Left ventricle myocardium inferior (tissue), 1 donor: ENCODE results near the gene RIN3. TPM values are rescaled to one million over a fixed set of nuclear protein-coding genes. Genes with fewer than 3 reads are reported as not detected.

ENCODE experiments used
- DNase-seq: peaks from one replicate; pipeline ENCODE4 v3.0.0-alpha.2; 2020
- H3K27ac ChIP-seq: fragments of 200-600 bp; replicated peaks from 2 replicates; pipeline ENCODE4 v1.8.0; 2021
- H3K27me3 ChIP-seq: fragments of 200-600 bp; 2 replicates; pipeline ENCODE4 v1.8.0; 2021; ENCODE audit warnings: low read depth
- H3K36me3 ChIP-seq: fragments of 200-600 bp; 2 replicates; pipeline ENCODE4 v1.8.0; 2021
- H3K4me1 ChIP-seq: fragments of 200-600 bp; 2 replicates; pipeline ENCODE4 v1.8.0; 2021
- H3K4me3 ChIP-seq: fragments of 200-600 bp; 2 replicates; pipeline ENCODE4 v1.8.0; 2021; ENCODE audit warnings: mild to moderate bottlenecking, moderate library complexity
- H3K9me3 ChIP-seq: fragments of 200-600 bp; replicated peaks from 2 replicates; pipeline ENCODE4 v1.8.0; 2021
- intact Hi-C: fragments of 100-400 bp; cut with micrococcal nuclease; formaldehyde crosslinking; loops from one replicate; pipeline ENCODE4 v1.11.0; 2022
- total RNA-seq: library from RNA; stranded (reverse); fragmentation: NEBNext Ultra II Directional; extraction: Animal tissue kit (Norgen Biotek cat#: 25700); gene quantifications from one replicate; pipeline ENCODE4 v1.2.1, GENCODE V29; 2021
- TF ChIP-seq, protein P1 (sequence below): fragments of 200-600 bp; IDR thresholded peaks from 2 replicates; pipeline ENCODE4 v1.8.0; 2021; ENCODE audit warnings: antibody characterized with exemption, mild to moderate bottlenecking, borderline replicate concordance
- donor health status: DM: no; HTN: yes; CAD: no; lungs with severe emphysema.

Gene RIN3
- total RNA-seq, 1 donor from 2014 or later = 13.8 TPM

DNA sequence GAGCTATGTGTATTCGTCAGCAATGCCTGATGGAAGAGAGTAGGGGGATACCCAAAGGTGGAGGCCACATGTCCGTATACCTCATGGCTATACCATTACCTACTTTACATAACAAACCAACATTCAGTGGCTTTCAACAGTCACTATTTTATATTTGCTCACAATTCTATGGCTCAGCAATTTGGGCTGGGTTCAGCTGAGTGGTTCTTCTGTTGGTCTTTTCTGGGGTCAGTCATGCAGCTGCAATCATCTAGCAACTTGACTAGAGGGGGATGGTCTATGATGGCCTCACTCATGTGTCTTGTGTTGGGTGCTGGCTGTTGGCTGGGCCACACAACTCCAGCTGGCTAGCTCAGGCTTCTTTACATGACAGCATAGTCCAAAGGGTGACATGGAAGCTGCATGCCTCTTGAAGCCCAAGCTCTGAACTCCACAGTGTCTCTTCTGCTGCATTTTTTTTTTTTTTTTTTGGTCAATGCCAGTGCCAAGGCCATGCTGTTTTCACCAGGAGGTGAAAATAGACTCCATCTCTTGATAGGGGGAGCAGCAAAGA lies 53.7 kb downstream of the RIN3 start:
- TF ChIP-seq, protein P1, sequence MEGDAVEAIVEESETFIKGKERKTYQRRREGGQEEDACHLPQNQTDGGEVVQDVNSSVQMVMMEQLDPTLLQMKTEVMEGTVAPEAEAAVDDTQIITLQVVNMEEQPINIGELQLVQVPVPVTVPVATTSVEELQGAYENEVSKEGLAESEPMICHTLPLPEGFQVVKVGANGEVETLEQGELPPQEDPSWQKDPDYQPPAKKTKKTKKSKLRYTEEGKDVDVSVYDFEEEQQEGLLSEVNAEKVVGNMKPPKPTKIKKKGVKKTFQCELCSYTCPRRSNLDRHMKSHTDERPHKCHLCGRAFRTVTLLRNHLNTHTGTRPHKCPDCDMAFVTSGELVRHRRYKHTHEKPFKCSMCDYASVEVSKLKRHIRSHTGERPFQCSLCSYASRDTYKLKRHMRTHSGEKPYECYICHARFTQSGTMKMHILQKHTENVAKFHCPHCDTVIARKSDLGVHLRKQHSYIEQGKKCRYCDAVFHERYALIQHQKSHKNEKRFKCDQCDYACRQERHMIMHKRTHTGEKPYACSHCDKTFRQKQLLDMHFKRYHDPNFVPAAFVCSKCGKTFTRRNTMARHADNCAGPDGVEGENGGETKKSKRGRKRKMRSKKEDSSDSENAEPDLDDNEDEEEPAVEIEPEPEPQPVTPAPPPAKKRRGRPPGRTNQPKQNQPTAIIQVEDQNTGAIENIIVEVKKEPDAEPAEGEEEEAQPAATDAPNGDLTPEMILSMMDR = no peak
- H3K27me3 ChIP-seq = no peaks in the 10 kb centered on the region
- H3K36me3 ChIP-seq = peaks cover 21% of the 10 kb centered on the region
- peaks cover 18% of the 10 kb centered on the region for H3K9me3 ChIP-seq
- intact Hi-C loops = no loop called here
- H3K27ac ChIP-seq = no peak overlapping the region
- no peak for DNase-seq
- peaks cover 44% of the 10 kb centered on the region for H3K4me1 ChIP-seq
- H3K4me3 ChIP-seq = no peak overlapping the region

DNA sequence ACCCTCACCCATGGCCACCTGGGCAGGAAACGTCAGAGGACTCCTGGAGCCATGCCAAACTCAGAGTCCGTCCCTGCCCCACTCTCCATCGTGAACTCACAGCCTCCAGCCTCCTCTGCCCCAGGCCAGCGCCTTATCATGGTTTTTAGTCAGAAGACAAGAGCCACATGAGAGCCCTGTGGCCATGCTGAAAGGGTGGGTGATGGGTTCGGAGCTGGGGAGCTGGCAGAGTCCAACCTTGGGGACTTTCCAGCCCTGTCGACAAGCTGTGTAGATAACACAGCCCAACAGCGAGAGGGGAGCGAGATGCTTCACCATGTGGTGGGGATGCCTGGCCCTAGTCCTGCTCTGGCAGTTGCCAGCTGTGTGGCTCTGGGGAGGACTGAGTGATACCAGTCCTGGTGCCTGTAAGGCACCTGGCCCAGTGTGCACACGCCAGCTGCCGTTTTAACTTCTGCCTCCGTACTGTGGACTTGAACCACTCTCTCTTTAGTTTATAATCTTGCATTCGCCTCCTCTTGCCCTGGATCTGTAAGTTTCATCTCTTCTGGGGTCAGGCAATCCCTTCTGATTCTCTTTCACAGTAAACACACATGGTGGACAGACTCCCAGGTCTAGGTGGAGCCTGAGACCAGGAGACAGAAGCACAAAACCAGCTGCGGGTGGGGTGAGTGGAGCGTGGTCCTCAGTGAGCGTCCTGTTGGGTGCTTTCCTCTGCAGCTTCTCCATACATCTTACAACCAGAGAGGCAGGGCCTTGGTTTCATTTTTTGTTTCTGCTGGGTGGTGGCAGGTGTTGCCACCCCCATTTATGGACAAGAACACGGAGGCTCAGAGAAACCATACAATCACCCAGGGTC lies 55.3 kb downstream of the RIN3 start:
- DNase-seq = peak; percentile 70
- peaks cover 39% of the 10 kb centered on the region for H3K4me1 ChIP-seq
- no peak overlapping the region for H3K4me3 ChIP-seq
- H3K36me3 ChIP-seq = peaks cover 21% of the 10 kb centered on the region
- no peaks in the 10 kb centered on the region for H3K27me3 ChIP-seq
- intact Hi-C loops = no loop called here
- peak overlapping the region; percentile 43 for H3K27ac ChIP-seq
- TF ChIP-seq, protein P1 = no peak
- H3K9me3 ChIP-seq = peaks cover 18% of the 10 kb centered on the region

DNA sequence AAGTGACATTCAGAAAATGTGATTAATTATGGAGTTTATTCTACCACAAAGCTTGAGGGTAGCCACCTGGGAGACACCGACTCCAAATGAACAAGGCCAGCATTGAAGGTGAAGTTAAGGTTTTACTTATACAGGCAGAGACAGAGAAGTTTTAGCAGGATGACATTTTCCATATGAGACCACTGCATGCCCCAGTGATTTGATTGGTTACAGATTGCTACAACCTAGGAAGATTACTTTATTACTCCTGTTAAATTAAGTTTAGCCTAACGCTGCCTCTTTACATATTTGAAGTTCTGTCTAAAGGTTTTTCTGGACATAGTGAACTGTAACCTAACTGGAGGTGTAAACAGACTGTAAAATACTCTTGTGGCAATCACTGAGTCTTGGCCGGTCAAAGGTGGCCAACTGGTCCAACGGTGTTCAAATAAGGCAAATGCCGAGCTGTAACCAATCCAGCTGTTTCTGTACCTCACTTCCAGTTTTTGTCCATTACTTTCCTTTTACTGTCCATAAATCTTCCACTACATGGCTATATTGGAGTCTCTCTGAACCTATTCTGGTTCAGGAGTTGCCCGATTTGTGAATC lies 57.2 kb downstream of the RIN3 start:
- intact Hi-C loops = no loop called here
- no peak overlapping the region for H3K27ac ChIP-seq

DNA sequence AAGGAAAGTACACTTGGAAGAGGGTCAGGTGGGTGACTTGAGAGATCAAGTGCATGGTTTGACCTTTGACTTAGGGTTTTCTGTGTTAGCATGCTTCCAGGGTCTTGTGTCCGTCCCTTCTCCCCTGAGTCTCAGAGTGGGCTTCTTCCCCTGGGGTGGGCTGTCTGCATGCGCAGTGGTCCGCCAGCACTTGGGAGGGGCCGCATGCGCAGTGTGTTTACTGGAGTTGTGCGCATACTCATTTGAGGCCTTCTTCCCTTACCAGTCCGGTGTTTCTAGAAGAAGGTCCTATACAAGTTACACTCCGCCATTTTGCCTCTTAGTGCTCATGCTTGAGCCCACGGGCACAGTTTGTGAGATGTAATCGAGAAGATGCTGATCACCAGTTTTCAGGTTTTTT lies 58.5 kb downstream of the RIN3 start:
- Histone ChIP-seq H3K27me3 (no peaks in the 10 kb centered on the region), H3K9me3 (peaks cover 9% of the 10 kb centered on the region), H3K36me3 (peaks cover 13% of the 10 kb centered on the region), H3K4me1 (peaks cover 24% of the 10 kb centered on the region), H3K4me3 (no peak overlapping the region), H3K27ac (no peak overlapping the region)
- TF ChIP-seq, protein P1 = no peak
- no peak for DNase-seq
- intact Hi-C loops = no loop called here

More for the DNA sequence above, 57.2 kb downstream of the RIN3 start:
- Histone ChIP-seq H3K4me1 (peaks cover 24% of the 10 kb centered on the region), H3K9me3 (peaks cover 18% of the 10 kb centered on the region), H3K27me3 (no peaks in the 10 kb centered on the region), H3K36me3 (peaks cover 21% of the 10 kb centered on the region), H3K4me3 (no peak overlapping the region)
- TF ChIP-seq, protein P1 = no peak
- no peak for DNase-seq

DNA sequence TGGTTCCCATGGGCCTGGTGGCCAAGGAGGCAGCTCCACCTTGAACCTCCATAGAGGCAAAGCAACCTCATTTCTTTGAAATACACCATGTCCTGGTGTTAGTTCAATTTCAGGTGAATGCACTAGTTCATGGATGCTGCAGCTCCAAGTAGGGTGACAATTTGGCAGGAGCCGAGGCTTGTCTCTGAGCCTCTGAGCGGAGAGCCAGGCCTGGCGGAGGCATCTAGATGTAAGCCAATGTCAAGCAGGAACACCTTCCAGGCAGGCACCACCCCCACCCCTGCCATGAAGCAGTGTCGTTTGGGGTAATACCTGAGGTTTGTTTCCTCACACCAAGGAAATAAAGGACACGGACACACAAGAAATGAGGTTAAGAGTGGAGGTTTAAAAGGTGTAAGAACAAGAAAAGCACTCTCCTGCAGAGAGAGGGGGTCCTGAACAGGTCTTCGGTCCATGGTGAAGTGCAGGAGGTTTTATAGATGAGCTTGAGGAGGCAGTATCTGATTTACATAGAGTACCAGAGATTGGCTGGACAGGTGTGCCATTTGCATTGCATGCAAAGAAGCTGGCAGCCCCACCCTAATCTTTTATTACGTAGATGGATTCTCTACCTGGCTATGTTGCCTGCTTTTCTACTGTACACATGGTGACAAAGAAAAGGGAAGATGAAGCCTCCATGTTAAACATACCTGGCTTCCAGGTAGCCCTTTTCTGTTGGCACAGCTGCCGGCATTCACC lies 60.3 kb downstream of the RIN3 start:
- Histone ChIP-seq H3K9me3 (no peaks in the 10 kb centered on the region), H3K36me3 (peaks cover 15% of the 10 kb centered on the region), H3K27me3 (no peaks in the 10 kb centered on the region), H3K4me3 (no peak overlapping the region), H3K27ac (no peak overlapping the region), H3K4me1 (peaks cover 24% of the 10 kb centered on the region)
- DNase-seq = no peak
- TF ChIP-seq, protein P1 = no peak
- intact Hi-C loops = no loop called here
